ENCODE results near the gene MYRIP.
"Not testable (repeated sequence)": the region's sequence is repeated elsewhere in the genome, so short reads cannot be mapped to it uniquely, and the experiment has no call there.

DNA sequence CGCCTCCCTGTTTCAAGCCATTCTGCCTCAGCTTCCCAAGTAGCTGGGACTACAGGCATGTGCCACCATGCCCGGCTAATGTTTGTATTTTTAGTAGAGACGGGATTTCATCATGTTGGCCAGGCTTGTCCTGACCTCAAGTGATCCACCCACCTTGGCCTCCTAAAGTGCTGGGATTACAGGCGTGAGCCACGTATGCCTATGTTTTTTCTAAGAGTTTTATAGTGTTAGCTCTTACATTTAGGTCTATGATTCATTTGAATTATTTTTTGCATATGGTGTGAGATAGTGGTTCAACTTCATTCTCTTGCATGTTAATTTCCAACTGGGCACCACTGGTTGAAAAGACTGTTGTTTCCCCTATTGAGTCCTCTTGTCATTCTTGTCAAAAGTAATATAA is 473.6 kb downstream of the MYRIP start:
- TF ChIP-seq, protein P1, sequence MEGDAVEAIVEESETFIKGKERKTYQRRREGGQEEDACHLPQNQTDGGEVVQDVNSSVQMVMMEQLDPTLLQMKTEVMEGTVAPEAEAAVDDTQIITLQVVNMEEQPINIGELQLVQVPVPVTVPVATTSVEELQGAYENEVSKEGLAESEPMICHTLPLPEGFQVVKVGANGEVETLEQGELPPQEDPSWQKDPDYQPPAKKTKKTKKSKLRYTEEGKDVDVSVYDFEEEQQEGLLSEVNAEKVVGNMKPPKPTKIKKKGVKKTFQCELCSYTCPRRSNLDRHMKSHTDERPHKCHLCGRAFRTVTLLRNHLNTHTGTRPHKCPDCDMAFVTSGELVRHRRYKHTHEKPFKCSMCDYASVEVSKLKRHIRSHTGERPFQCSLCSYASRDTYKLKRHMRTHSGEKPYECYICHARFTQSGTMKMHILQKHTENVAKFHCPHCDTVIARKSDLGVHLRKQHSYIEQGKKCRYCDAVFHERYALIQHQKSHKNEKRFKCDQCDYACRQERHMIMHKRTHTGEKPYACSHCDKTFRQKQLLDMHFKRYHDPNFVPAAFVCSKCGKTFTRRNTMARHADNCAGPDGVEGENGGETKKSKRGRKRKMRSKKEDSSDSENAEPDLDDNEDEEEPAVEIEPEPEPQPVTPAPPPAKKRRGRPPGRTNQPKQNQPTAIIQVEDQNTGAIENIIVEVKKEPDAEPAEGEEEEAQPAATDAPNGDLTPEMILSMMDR (IDR thresholded peaks at IDR 0.05; ENCODE audit: insufficient read depth, low read length, poor library complexity, severe bottlenecking): not testable (repeated sequence)
- not testable (repeated sequence) for TF ChIP-seq EZH2phosphoT487 (conservative IDR thresholded peaks at IDR 0.05; ENCODE audit: low read length)

Data from SU-DHL-6 (cell line).